Heart left ventricle (tissue), 16 donors: ENCODE measurements around the gene LIPG. TPM values are rescaled to one million over a fixed set of nuclear protein-coding genes. Genes with fewer than 3 reads are reported as not detected.
A peak's percentile ranks its signal among the peaks of the same experiment; 100 is the strongest.
"Not testable (repeated sequence)": the region's sequence is repeated elsewhere in the genome, so short reads cannot be mapped to it uniquely, and the experiment has no call there.

ENCODE experiments used
- ATAC-seq, 4 donors: fragments of 200-7000 bp; cut with Tn5 transposase; one replicate each; pipeline ENCODE4 v1.9.1; 2020 to 2022; ENCODE audit warnings: moderate library complexity in 4 of 4, mild to moderate bottlenecking in 3 of 4, moderate number of reproducible peaks in 1 of 4
- DNase-seq, 5 donors: peaks; one replicate each; pipeline ENCODE4 v3.0.0-alpha.2; 2020
- H3K27ac ChIP-seq, 12 donors: fragments of 200-600 bp; sonication (generic) in 4 of 12; one replicate each; pipeline versions ENCODE4 v1.5.0 to v1.8.0; 2016 to 2022; ENCODE audit warnings: mild to moderate bottlenecking in 2 of 12
- H3K27me3 ChIP-seq, 9 donors: fragments of 200-600 bp; sonication (generic) in 2 of 9; one replicate each; pipeline versions ENCODE4 v1.5.1 to v1.8.0; 2016 to 2022; ENCODE audit warnings: mild to moderate bottlenecking in 3 of 9
- H3K36me3 ChIP-seq, 9 donors: fragments of 200-600 bp; sonication (generic) in 2 of 9; one replicate each; pipeline versions ENCODE4 v1.5.0 to v1.8.0; 2018 to 2022; ENCODE audit warnings: mild to moderate bottlenecking in 2 of 9
- H3K4me1 ChIP-seq, 12 donors: fragments of 200-600 bp; sonication (generic) in 4 of 12; one replicate each; pipeline versions ENCODE4 v1.5.0 to v1.8.0; 2016 to 2022; ENCODE audit warnings: mild to moderate bottlenecking in 3 of 12
- H3K4me3 ChIP-seq, 12 donors: fragments of 200-600 bp; sonication (generic) in 4 of 12; one replicate each; pipeline versions ENCODE4 v1.5.0 to v1.8.0; 2017 to 2022; ENCODE audit warnings: mild to moderate bottlenecking in 9 of 12, moderate library complexity in 4 of 12
- H3K9me3 ChIP-seq, 12 donors: fragments of 200-600 bp; sonication (generic) in 4 of 12; one replicate each; pipeline versions ENCODE4 v1.5.0 to v1.8.0; 2016 to 2022; ENCODE audit warnings: mild to moderate bottlenecking in 1 of 12
- POLR2A ChIP-seq, 2 donors: fragments of 450-650 bp; IDR thresholded peaks; one replicate each; pipeline ENCODE4 v1.6.1; 2017; ENCODE audit warnings: antibody characterized with exemption in 2 of 2, mild to moderate bottlenecking in 2 of 2, moderate library complexity in 2 of 2
- WGBS, 4 donors: extraction: QIAGEN DNeasy Blood & Tissue Kit in 2 of 4; methylation state at CpG; one replicate each; pipeline versions ENCODE4 v1.1.5 to v1.1.7; 2013 to 2018; 5-methylcytosine and 5-hydroxymethylcytosine counted together
- intact Hi-C, 10 donors: fragments of 100-400 bp; cut with DNase I; formaldehyde crosslinking; loops; one replicate each; pipeline versions ENCODE4 v1.11.1 to v1.14.2; 2022
- long read RNA-seq, 3 donors: library from polyadenylated mRNA; unstranded; transcript quantifications; one replicate each; pipeline ENCODE4 v2.0.0, GENCODE V29; 2020 to 2021
- polyA plus RNA-seq, 2 donors: library from polyadenylated mRNA; stranded (reverse); fragments of 200-250 nt; gene quantifications; one replicate each; pipeline ENCODE4 v1.2.3, GENCODE V29; 2013
- total RNA-seq, 9 donors: library from RNA; depleted of rRNA in 2 of 9; stranded (reverse); fragments of >200 nt in 2 of 9; fragmentation: NEBNext Ultra II Directional in 3 of 9; extraction: Animal tissue kit (Norgen Biotek cat#: 25700) in 3 of 9; gene quantifications; one replicate each; pipeline versions ENCODE4 v1.1.0 to v1.2.4, GENCODE V29; 2016 to 2023
- TF ChIP-seq, protein P1 (sequence below), 12 donors: fragments of 200-600 bp; sonication (generic) in 4 of 12; IDR thresholded peaks; one replicate each; pipeline versions ENCODE4 v1.5.0 to v1.8.0; 2018 to 2022; ENCODE audit warnings: antibody characterized with exemption in 12 of 12, mild to moderate bottlenecking in 5 of 12
- donor health status: ischemic (EF 13 %, LVEDD 7.1; RV severe dilation, severe dysfunction).
- donor health status: healthy with polysubstance abuse.
- donor health status: DM: no; HTN: yes; CAD: no.
- donor health status: DM: no; HTN: no; CAD: no.
- donor health status: ischemic (EF 25% LVEDD 6.9; RV normal size, moderate dysfunction).
- donor health status: ischemic (EF 25% LVEDD 5.7; RV mildly dilated, moderate dysfunction).
- donor health status: healthy.
- donor health status: DM: yes; HTN: yes; CAD: no.
- donor health status: ischemic (EF 35%, LVEDD 5.7; RV mildly dilated, moderate dysfunction).
- donor health status: nonischemic (EF 11% LVEDD 7.7; RV severe dilation, severe dysfunction).
- donor health status: DM: yes; HTN: yes; CAD: no.
- donor health status: PGD.
- donor health status: ischemic (EF 29% LVEDD 5.4; RV normal size, mild dysfunction).
- donor health status: nonischemic (EF 23%, LVEDD 6.1; RV moderate dilation, normal function).

LIPG gene
- 10 to 100 TPM in 1 of 9 donors, 1 to 10 TPM in 2, under 1 TPM in 3, not detected in 3; 0.20 to 12.1 (median 1.1) TPM for total RNA-seq
- polyA plus RNA-seq, result 1 to 10 TPM in 1 of 2 donors, under 1 TPM in 1; 0.04 to 7.2 TPM
- long read RNA-seq, donor 1, result 0 reads
- long read RNA-seq, donor 2, full-length matches to known transcripts, result 2 of 2 reads
- long read RNA-seq, donor 2, partial matches to known transcripts, result 0 of 2 reads
- long read RNA-seq, donor 2, other reads (novel, unspliced or antisense), result 0 of 2 reads
- long read RNA-seq, donor 3, full-length matches to known transcripts, result 2 of 3 reads
- long read RNA-seq, donor 3, partial matches to known transcripts, result 1 of 3 reads
- long read RNA-seq, donor 3, other reads (novel, unspliced or antisense), result 0 of 3 reads

DNA sequence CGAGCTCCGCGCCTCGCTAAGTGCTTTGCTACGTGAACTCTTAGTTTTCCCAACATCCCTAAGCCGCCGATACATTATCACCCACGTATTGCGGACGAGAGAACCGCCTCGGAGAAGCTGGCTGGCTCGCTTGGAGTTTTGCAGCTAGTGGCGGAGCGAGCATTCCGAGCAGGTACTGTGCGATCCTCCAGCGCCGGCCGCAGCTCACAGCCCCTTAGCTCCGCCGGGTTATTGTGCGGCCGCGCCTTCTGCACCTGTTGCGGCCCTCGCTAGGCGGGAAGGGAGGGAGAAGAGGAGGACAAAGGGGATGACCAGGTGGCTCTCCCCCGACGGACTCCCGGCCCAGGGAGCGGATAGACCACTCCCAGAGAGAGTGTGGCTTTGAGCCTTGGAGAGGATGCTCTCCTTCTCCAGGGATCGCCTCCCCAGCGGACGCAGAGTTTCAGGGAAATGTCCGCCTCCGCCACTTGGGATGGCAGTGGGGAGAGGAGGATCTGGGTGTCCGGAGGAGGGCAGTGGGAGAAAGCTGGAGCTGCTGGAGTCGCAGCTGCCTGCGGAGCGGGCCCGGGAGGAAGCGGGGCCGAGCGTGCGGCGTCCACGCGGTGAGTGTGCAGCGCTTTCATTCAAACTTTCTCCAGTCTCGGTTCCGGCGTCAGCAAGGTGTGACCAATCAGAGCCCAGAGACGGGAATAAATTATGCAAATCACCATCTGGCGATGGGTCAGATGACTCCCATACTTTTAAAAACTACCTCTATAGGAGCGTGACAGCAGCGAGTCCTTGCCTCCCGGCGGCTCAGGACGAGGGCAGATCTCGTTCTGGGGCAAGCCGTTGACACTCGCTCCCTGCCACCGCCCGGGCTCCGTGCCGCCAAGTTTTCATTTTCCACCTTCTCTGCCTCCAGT is at the start of gene LIPG:
Gene LIPG, plus strand, starts transcription at position 769 of the 905 bp plus-strand sequence. CDS start 252 bp downstream, outside the sequence.
- WGBS, 4 donors, result 1% methylated on average over 54 to 67 of the region's 67 CpGs
- ATAC-seq, result peak in 3 of 4 donors; percentile 35 to 72 (median 45)
- Histone ChIP-seq H3K36me3 (no peaks in the 10 kb centered on the region), H3K4me3 (peak within 1 kb of the TSS; percentile 11 to 55 (median 40)), H3K9me3 (no peaks in the 10 kb centered on the region), H3K27ac (no peak within 1 kb of the TSS), H3K27me3 (peaks cover 12 to 53% (median 38%) of the 10 kb centered on the region in 9 donors), H3K4me1 (peaks cover 3 to 35% (median 21%) of the 10 kb centered on the region in 12 donors)
- peak in 4 of 5 donors; percentile 10 to 69 (median 36) for DNase-seq
- intact Hi-C loops, result loop anchor here (2.0 to 10.0 kb wide), 11 partner anchors 63 to 299 kb away; no protein-coding TSS in a partner anchor
- TF ChIP-seq, protein P1, sequence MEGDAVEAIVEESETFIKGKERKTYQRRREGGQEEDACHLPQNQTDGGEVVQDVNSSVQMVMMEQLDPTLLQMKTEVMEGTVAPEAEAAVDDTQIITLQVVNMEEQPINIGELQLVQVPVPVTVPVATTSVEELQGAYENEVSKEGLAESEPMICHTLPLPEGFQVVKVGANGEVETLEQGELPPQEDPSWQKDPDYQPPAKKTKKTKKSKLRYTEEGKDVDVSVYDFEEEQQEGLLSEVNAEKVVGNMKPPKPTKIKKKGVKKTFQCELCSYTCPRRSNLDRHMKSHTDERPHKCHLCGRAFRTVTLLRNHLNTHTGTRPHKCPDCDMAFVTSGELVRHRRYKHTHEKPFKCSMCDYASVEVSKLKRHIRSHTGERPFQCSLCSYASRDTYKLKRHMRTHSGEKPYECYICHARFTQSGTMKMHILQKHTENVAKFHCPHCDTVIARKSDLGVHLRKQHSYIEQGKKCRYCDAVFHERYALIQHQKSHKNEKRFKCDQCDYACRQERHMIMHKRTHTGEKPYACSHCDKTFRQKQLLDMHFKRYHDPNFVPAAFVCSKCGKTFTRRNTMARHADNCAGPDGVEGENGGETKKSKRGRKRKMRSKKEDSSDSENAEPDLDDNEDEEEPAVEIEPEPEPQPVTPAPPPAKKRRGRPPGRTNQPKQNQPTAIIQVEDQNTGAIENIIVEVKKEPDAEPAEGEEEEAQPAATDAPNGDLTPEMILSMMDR (IDR thresholded peaks at IDR 0.05), result no peak
- TF ChIP-seq POLR2A (IDR thresholded peaks at IDR 0.05), result no peak

DNA sequence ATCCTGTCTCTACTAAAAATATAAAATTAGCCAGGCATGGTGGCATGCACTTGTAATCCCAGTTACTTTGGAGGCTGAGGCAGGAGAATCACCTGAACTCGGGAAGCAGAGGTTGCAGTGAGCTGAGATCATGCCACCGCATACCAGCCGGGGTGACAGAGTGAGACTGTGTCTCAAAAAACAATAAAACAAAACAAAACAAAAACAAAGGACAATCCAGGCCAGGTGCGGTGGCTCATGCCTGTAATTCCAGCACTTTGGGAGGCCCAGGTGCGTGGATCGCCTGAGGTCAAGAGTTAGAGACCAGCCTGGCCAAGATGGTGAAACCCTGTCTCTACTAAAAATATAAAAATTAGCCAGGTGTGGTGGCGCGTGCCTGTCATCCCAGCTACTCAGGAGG is 49.0 kb upstream of the LIPG start:
- not testable (repeated sequence) for H3K36me3 ChIP-seq, H3K4me3 ChIP-seq, H3K4me1 ChIP-seq, H3K27ac ChIP-seq, H3K27me3 ChIP-seq, H3K9me3 ChIP-seq, ATAC-seq, DNase-seq
- intact Hi-C loops, result loop anchor here in 7 of 10 donors (2.0 to 10.0 kb wide), 8 partner anchors 252 to 914 kb away; no protein-coding TSS in a partner anchor
- WGBS, 4 donors, result 84 to 94% (median 93%) methylated on average over 8 of the region's 8 CpGs

DNA sequence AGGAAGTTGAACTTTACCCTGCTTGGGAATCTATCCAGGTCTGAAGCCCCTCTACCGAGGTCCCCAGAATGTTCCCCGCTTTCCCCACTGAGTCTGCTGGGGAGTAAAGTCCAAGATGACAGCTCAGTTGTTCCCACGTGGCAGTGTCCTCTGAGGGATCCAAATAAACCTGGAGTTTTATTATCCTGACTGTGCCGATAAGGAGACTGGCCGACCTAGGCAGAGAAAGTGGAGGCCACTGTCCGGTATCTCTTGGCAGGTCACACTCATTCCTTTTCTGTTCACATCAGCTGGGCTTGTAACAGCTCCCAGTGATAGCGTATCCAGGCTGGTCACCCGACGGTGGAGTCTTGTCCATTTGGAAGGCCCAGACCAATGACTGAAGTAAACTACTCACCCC is 47.3 kb upstream of the LIPG start:
- H3K27me3 ChIP-seq, result peaks cover 0 to 2% (median 0%) of the 10 kb centered on the region in 9 donors
- no peaks in the 10 kb centered on the region for H3K9me3 ChIP-seq
- intact Hi-C loops, result loop anchor here in 7 of 10 donors (5.0 to 10.0 kb wide), 7 partner anchors 250 to 913 kb away; no protein-coding TSS in a partner anchor
- peak in 2 of 5 donors; percentile 8 to 33 for DNase-seq
- 41 to 51% (median 44%) methylated on average over 9 of the region's 9 CpGs for WGBS, 4 donors
- no peaks in the 10 kb centered on the region for H3K36me3 ChIP-seq
- peak; percentile 58 to 77 (median 73) for ATAC-seq
- H3K4me1 ChIP-seq, result no peaks in the 10 kb centered on the region
- H3K4me3 ChIP-seq, result no peak overlapping the region
- TF ChIP-seq, protein P1 (IDR thresholded peaks at IDR 0.05), result no peak
- no peak for TF ChIP-seq POLR2A (IDR thresholded peaks at IDR 0.05)
- no peak overlapping the region for H3K27ac ChIP-seq

DNA sequence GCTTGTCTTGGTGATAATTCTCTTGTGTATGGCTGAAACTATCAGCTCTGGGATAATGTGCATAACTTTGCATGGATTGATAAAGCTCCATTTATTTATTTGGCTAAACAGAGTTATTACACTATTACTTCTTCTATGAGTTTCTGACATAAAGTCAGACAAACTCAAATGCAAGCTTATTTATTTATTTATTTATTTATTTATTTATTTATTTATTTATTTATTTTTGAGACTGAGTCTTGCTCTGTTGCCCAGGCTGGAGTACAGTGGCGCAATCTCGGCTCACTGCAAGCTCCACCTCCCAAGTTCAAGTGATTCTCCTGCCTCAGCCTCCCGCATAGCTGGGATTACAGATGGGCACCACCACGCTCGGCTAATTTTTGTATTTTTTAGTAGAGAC is 46.9 kb upstream of the LIPG start:
- DNase-seq, H3K4me1 ChIP-seq, H3K4me3 ChIP-seq, ATAC-seq, H3K9me3 ChIP-seq, H3K36me3 ChIP-seq, H3K27me3 ChIP-seq, H3K27ac ChIP-seq: not testable (repeated sequence)
- intact Hi-C loops, result loop anchor here in 5 of 10 donors (10.0 kb wide), 3 partner anchors 250 to 840 kb away; no protein-coding TSS in a partner anchor
- 78 to 97% (median 80%) methylated on average over 5 of the region's 5 CpGs for WGBS, 4 donors
